ENCODE measurements around the gene HRK.

The HRK gene

DNA sequence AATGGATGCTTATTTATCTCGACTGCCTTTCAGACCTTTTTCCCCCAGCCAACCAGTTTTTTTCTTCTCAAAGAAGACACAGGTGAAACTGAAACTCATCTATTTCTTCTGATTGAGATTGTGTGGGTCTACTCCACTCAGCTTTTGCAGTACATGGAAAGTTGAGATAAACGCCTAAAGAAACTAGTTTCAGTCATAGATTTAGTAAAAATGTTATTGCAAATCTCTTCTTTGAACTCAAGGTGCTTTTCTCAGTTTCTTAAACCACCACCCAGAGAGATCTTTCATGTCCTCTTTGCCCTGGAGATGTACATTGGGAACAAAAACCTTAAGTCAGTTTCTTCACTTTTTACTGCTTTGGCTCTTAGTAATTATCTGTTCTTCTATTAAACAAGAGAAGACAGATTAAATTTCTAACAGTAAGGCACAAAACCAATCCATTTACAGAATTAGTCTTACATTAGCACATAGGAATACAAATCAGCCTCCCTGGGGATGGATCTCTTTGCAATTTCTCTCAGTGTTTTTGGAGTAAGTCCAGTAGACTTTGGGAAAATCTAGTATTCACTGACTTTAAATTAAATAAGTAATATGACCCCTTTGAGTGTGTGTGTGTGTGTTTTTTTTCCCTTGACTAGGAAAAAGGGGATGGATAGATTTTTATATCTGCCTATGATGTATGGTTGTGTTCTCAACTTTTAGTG is 41.1 kb upstream of the HRK start:
- TF ChIP-seq, protein P1, sequence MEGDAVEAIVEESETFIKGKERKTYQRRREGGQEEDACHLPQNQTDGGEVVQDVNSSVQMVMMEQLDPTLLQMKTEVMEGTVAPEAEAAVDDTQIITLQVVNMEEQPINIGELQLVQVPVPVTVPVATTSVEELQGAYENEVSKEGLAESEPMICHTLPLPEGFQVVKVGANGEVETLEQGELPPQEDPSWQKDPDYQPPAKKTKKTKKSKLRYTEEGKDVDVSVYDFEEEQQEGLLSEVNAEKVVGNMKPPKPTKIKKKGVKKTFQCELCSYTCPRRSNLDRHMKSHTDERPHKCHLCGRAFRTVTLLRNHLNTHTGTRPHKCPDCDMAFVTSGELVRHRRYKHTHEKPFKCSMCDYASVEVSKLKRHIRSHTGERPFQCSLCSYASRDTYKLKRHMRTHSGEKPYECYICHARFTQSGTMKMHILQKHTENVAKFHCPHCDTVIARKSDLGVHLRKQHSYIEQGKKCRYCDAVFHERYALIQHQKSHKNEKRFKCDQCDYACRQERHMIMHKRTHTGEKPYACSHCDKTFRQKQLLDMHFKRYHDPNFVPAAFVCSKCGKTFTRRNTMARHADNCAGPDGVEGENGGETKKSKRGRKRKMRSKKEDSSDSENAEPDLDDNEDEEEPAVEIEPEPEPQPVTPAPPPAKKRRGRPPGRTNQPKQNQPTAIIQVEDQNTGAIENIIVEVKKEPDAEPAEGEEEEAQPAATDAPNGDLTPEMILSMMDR (IDR thresholded peaks at IDR 0.05) = no peak

DNA sequence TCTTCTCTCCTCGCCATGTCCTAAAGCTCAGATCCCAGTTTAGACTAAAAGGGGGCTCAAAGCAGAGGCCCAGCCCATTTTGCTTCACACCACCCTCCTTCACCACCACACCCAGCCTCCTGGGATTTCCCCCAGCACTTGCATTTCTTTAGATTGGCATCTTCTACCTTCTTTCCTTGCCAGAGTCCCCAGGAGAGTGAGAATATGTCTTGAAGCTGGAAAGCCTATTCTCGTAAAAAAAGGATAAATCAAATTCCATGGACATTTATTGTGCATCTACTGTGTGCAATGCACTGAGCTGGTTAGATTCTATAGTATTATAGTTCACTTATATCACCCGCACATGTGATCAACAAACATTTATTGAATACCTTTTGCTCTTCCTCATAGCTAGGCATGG is 39.7 kb upstream of the HRK start:
- TF ChIP-seq, protein P1 (IDR thresholded peaks at IDR 0.05) = no peak

DNA sequence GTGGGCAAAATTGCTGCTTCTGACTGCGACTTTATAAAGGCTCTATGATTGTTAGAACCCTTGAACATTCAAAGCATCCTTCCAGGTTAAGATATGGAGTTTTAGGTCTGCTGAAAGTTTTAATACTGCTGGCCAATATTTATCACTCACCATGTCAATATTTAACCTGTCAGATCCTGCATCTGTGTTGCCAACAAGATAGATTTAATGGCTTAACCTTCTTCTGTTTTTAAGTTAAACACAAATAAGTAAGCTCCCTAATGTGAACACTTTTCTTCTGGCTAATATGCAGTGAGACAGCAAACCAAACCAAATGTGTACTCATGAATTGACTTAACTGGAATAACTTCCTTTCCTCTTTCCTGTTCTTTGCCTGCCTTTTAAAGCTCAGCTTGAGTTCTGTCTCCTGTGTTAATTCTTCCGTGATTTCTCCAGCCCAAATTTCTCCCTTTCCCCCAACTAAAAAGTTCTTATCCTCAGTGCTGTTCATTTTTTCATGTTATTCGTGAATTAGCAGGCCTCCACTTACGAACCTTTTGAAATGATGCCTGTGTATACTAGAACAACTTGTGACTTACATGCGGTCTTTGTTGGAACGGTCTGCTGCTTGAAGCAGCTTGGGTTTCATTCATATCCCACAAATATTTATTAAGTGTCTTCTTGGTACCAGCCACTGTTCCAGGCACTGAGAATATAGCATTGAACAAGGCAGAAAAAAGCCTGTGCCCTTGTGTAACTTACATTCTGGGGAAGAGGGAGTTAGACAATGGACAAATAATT is 38.7 kb upstream of the HRK start:
- TF ChIP-seq, protein P1 (IDR thresholded peaks at IDR 0.05) = no peak

DNA sequence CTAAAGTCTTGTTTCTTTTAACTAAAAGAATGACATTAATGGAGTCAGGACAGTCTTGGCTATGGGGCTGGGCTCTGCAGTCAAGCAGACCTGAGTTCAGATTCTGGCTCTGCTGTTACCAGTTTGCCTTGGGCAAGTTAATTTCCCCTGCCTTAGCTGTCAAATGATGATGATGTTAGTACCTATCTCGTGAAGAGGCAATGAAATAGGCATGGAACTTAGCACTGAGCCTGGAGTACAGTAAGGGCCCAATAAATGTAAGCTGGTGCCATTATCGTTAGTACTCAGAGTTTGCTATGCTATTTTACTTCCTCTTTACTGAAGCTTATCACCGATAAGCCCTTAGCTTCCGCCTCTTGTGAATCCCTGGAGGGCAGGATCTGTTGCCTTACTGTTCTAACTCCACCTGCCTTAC is 38.0 kb upstream of the HRK start:
- TF ChIP-seq, protein P1 (IDR thresholded peaks at IDR 0.05) = no peak

DNA sequence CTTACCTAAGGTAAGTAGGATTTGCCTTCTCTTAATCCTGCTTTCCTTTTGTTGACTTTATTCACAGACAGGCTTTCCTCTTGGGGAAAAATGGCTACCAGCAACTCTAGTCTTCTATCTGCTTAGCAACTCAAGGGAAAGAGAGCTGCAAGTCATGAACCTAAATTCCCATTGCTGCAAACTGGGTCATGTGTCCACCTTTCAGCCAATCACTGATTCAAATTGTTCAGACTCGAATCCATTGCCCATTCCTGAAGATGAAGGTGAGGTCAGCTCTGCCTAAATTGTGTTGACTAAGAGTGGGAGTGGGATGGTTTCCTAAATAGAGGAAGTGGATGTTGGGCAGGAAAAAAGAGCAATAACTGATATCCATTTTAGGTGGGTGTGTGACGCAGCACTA is 37.2 kb upstream of the HRK start:
- TF ChIP-seq, protein P1 (IDR thresholded peaks at IDR 0.05) = no peak

DNA sequence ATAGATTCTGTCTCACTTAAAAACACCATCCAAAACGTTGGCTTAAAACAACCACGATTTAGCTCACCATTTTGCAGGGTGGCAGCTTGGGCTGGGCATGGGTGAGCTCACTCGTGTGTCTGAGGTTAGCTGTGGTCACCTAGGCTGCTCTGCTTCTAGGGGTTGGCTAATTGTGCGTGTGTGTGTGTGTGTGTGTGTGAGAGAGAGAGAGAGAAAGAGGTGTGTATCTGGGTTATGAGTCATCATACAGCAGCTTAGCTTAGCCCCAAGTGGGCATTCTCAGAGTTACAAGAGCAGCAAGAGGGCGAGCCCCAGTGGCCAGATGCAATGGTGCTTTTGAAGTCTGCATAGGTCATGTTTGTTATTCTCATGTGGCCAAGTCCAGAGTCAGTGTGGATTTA is 35.5 kb upstream of the HRK start:
- TF ChIP-seq, protein P1 (IDR thresholded peaks at IDR 0.05) = no peak

DNA sequence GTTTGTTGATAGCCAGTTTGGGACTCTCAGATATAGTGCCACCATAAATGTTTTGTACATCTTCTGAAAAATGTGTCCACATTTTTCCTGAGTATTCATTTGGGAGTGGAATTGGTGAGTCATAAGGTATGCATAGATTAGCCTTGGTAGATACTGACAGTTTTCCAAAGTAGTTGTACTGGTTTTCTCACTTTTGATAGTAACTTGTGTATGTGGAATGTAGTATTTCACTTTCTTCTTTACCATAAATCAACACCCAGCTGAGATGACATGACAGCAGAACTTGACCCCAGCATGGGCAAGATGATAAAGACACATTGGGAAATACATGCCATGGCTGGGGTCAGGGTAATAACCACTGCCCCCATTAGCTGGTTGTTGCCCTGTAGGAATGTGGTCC is 34.9 kb upstream of the HRK start:
- TF ChIP-seq, protein P1 (IDR thresholded peaks at IDR 0.05) = no peak
